HCT116 (cell line): Measurements from ENCODE around the gene HPD. TPM values are rescaled to one million over a fixed set of nuclear protein-coding genes. Genes with fewer than 3 reads are reported as not detected.

Source experiments
- ATAC-seq: fragments of 200-7000 bp; cut with Tn5 transposase; 2 replicates; pipeline ENCODE4 v1.9.1; 2020; ENCODE audit warnings: mild to moderate bottlenecking, moderate library complexity
- BruUV-seq: library from RNA; stranded (reverse); fragments of 400-500 nt; replicated peaks from 2 replicates; lab custom pipeline; 2021; lab: Mats Ljungman, UMichigan
- CTCF ChIA-PET: fragments of 300-600 bp; sonication (Branson Sonifier 250); formaldehyde crosslinking; loops from one replicate; lab custom pipeline; 2021; ENCODE audit warnings: antibody characterized with exemption; lab: Charles Lee
- POLR2A ChIA-PET: fragments of 300-600, 350-600 bp; sonication (Branson Sonifier 250); formaldehyde crosslinking; loops from one replicate; lab custom pipeline; 2021; ENCODE audit warnings: antibody characterized with exemption; lab: Charles Lee
- RAD21 ChIA-PET, 2 experiments: fragments of 300-600 bp; sonication (Branson Sonifier 250); formaldehyde crosslinking; loops; one replicate each; lab custom pipeline; 2023; ENCODE audit warnings: low total read pairs in 2 of 2; ENCODE audit not compliant: uncharacterized antibody in 2 of 2, unreplicated experiment in 2 of 2, low non-redundant PET in 1 of 2; lab: Charles Lee
- DNase-seq: peaks from one replicate; pipeline ENCODE4 v3.0.0-alpha.2; 2010; ENCODE audit warnings: low read depth, low spot score
- H2AFZ ChIP-seq: fragments of 200-600 bp; shearing (Covaris generic), sonication (generic); 2 replicates; pipeline ENCODE4 v1.6.1; 2017; ENCODE audit warnings: low read depth, mixed run types, mixed read lengths, antibody characterized with exemption, low read length; ENCODE audit not compliant: poor library complexity, severe bottlenecking
- H3K27ac ChIP-seq: 2 replicates; pipeline ENCODE4 v1.5.1; 2012; ENCODE audit warnings: low read depth, low read length
- H3K27me3 ChIP-seq: fragments of 200-600 bp; sonication (generic); 2 replicates; pipeline ENCODE4 v1.6.1; 2016; ENCODE audit warnings: mixed run types, low read length, mixed read lengths; ENCODE audit not compliant: insufficient read depth
- H3K36me3 ChIP-seq, 2 experiments: fragments of 200-500 bp in 1 of 2; fragments of 200-600 bp in 1 of 2; sonication (Bioruptor generic) in 1 of 2; sonication (generic) in 1 of 2; 2 replicates each; pipeline versions ENCODE4 v1.5.1 to v1.6.1; 2014 to 2016; ENCODE audit warnings: low read length in 2 of 2, inconsistent platforms in 1 of 2, mixed read lengths in 1 of 2, mixed run types in 1 of 2; ENCODE audit not compliant: insufficient read depth in 2 of 2, control insufficient read depth in 1 of 2
- H3K4me1 ChIP-seq, 2 experiments: fragments of 200-600 bp in 1 of 2; sonication (generic) in 1 of 2; 2 replicates each; pipeline versions ENCODE4 v1.5.1 to v1.6.1; 2012 to 2017; ENCODE audit warnings: low read length in 2 of 2, inconsistent platforms in 1 of 2, mild to moderate bottlenecking in 1 of 2, mixed read lengths in 1 of 2, mixed run types in 1 of 2, moderate library complexity in 1 of 2; ENCODE audit not compliant: insufficient read depth in 2 of 2, control insufficient read depth in 1 of 2
- H3K4me2 ChIP-seq: fragments of 200-600 bp; sonication (generic); 2 replicates; pipeline ENCODE4 v1.6.1; 2017; ENCODE audit warnings: mixed run types, low read length, mixed read lengths
- H3K4me3 ChIP-seq, 2 experiments: fragments of 200-600 bp in 1 of 2; sonication (generic) in 1 of 2; replicated peaks in 1 of 2; 2 replicates each; pipeline ENCODE4 v1.5.1; 2011 to 2016; ENCODE audit warnings: low read length in 2 of 2, control low read depth in 1 of 2, low read depth in 1 of 2, mild to moderate bottlenecking in 1 of 2, mixed read lengths in 1 of 2, mixed run types in 1 of 2
- H3K79me2 ChIP-seq: fragments of 200-600 bp; sonication (generic); 2 replicates; pipeline ENCODE4 v1.6.1; 2017; ENCODE audit warnings: mild to moderate bottlenecking, mixed run types, low read length, moderate library complexity, mixed read lengths; ENCODE audit not compliant: insufficient read depth
- H3K9ac ChIP-seq: fragments of 200-600 bp; sonication (generic); 2 replicates; pipeline ENCODE4 v1.6.1; 2016; ENCODE audit warnings: low read length, mixed read lengths
- H3K9me2 ChIP-seq: fragments of 200-600 bp; sonication (generic), shearing (Covaris generic); 2 replicates; pipeline ENCODE4 v1.6.1; 2017; ENCODE audit warnings: mixed run types, mild to moderate bottlenecking, moderate library complexity; ENCODE audit not compliant: insufficient read depth
- H3K9me3 ChIP-seq, 2 experiments: fragments of 200-500 bp in 1 of 2; fragments of 200-600 bp in 1 of 2; sonication (Bioruptor generic) in 1 of 2; sonication (generic) in 1 of 2; 2 replicates each; pipeline ENCODE4 v1.6.1; 2014 to 2017; ENCODE audit warnings: low read length in 2 of 2, mixed read lengths in 2 of 2, inconsistent platforms in 1 of 2, low read depth in 1 of 2, mild to moderate bottlenecking in 1 of 2, mixed run types in 1 of 2, moderate library complexity in 1 of 2; ENCODE audit not compliant: control insufficient read depth in 1 of 2, insufficient read depth in 1 of 2
- H4K20me1 ChIP-seq: fragments of 200-600 bp; sonication (generic), shearing (Covaris generic); 2 replicates; pipeline ENCODE4 v1.6.1; 2017; ENCODE audit warnings: mixed run types, mild to moderate bottlenecking, moderate library complexity; ENCODE audit not compliant: insufficient read depth
- CBX3 ChIP-seq: IDR thresholded peaks from 2 replicates; pipeline ENCODE4 v1.6.1; 2012; ENCODE audit warnings: low read depth
- CEBPB ChIP-seq: IDR thresholded peaks from 2 replicates; pipeline ENCODE4 v1.6.1; 2012; ENCODE audit warnings: low read depth
- EGR1 ChIP-seq: IDR thresholded peaks from 2 replicates; pipeline ENCODE4 v1.6.1; 2012; ENCODE audit warnings: low read depth
- EZH2 ChIP-seq: fragments of 200-600 bp; sonication (generic); IDR thresholded peaks from 2 replicates; pipeline ENCODE4 v1.6.1; 2017; ENCODE audit warnings: antibody characterized with exemption, mixed run types
- JUND ChIP-seq: IDR thresholded peaks from 2 replicates; pipeline ENCODE4 v1.6.1; 2012
- POLR2A ChIP-seq: IDR thresholded peaks from 2 replicates; pipeline ENCODE4 v1.7.0; 2011; ENCODE audit warnings: borderline replicate concordance; ENCODE audit not compliant: insufficient read depth, insufficient read length; ENCODE audit errors: extremely low read depth
- POLR2AphosphoS5 ChIP-seq: IDR thresholded peaks from 2 replicates; pipeline ENCODE4 v1.6.1; 2011; ENCODE audit warnings: mild to moderate bottlenecking, low read depth, low read length, moderate library complexity
- SP1 ChIP-seq: IDR thresholded peaks from 2 replicates; pipeline ENCODE4 v1.6.1; 2012; ENCODE audit warnings: low read depth
- SRF ChIP-seq: IDR thresholded peaks from 2 replicates; pipeline ENCODE4 v1.6.1; 2012; ENCODE audit warnings: low read depth
- TCF7L2 ChIP-seq: IDR thresholded peaks from 2 replicates; pipeline ENCODE4 v1.7.0; 2011; ENCODE audit warnings: borderline replicate concordance, inconsistent platforms; ENCODE audit not compliant: insufficient read depth, insufficient read length; ENCODE audit errors: extremely low read depth
- YY1 ChIP-seq: IDR thresholded peaks from 2 replicates; pipeline ENCODE4 v1.6.1; 2011; ENCODE audit warnings: low read length, low read depth, moderate library complexity, mild to moderate bottlenecking; ENCODE audit not compliant: insufficient replicate concordance; ENCODE audit errors: extremely low read depth
- ZFX ChIP-seq: fragments of 450-650 bp; IDR thresholded peaks from 2 replicates; pipeline ENCODE4 v1.6.1; 2017
- ZNF274 ChIP-seq: fragments of 200-500 bp; sonication (Bioruptor generic); IDR thresholded peaks from 2 replicates; pipeline ENCODE4 v1.6.1; 2014; ENCODE audit warnings: mild to moderate bottlenecking, low read depth, low read length, inconsistent platforms
- intact Hi-C: fragments of 100-400 bp; cut with micrococcal nuclease; formaldehyde crosslinking; loops from 2 replicates; pipeline ENCODE4 v1.10.0; 2022
- total RNA-seq: library from RNA; stranded (reverse); gene quantifications from one replicate; pipeline ENCODE4 v1.2.1, GENCODE V29; 2021; ENCODE audit not compliant: unreplicated experiment
- TF ChIP-seq, protein P1 (sequence below), 3 experiments: fragments of 200-600 bp in 1 of 3; sonication (generic) in 1 of 3; IDR thresholded peaks in 2 of 3; conservative IDR thresholded peaks in 1 of 3; 2 replicates each; pipeline ENCODE4 v1.5.1; 2012 to 2017; ENCODE audit warnings: low read depth in 2 of 3, low read length in 2 of 3, antibody characterized with exemption in 1 of 3, borderline replicate concordance in 1 of 3, control low read depth in 1 of 3, mild to moderate bottlenecking in 1 of 3, mixed read lengths in 1 of 3, mixed run types in 1 of 3, moderate library complexity in 1 of 3; ENCODE audit not compliant: insufficient read depth in 1 of 3
- TF ChIP-seq, protein P2 (sequence below): IDR thresholded peaks from 2 replicates; pipeline ENCODE4 v1.6.1; 2011; ENCODE audit warnings: mild to moderate bottlenecking, low read length, moderate library complexity; ENCODE audit not compliant: insufficient replicate concordance; ENCODE audit errors: extremely low read depth
- TF ChIP-seq, protein P3 (sequence below): IDR thresholded peaks from 2 replicates; pipeline ENCODE4 v1.6.1; 2012; ENCODE audit warnings: low read depth
- TF ChIP-seq, protein P4 (sequence below): IDR thresholded peaks from 2 replicates; pipeline ENCODE4 v1.6.1; 2012
- TF ChIP-seq, protein P5 (sequence below): IDR thresholded peaks from 2 replicates; pipeline ENCODE4 v1.6.1; 2012

Gene HPD
- total RNA-seq, 1 experiment from 2014 or later: 1.1 TPM

DNA sequence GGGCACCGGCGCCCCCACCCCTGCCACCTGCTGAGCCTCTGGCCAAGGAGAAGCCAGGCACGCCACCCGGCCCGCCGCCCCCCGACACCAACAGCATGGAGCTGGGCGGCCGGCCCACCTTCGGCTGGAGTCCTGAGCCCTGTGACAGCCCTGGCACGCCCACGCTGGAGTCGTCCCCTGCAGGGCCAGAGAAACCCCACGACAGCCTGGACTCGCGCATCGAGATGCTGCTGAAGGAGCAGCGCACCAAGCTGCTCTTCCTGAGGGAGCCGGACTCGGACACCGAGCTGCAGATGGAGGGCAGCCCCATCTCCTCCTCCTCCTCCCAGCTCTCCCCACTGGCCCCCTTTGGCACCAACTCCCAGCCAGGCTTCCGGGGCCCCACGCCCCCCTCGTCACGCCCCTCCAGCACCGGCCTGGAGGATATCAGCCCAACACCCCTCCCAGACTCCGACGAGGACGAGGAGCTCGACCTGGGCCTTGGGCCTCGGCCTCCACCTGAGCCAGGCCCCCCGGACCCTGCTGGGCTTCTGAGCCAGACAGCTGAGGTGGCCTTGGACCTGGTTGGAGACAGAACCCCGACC lies 48.3 kb downstream of the HPD start:
- no TSS peak for BruUV-seq
- Histone ChIP-seq H3K9me2 (no peaks in the 10 kb centered on the region), H3K9ac (no peak overlapping the region), H3K27me3 (no peaks in the 10 kb centered on the region), H3K27ac (peak overlapping the region; percentile 45; the same call in 1 of the 2 replicates), H4K20me1 (no peaks in the 10 kb centered on the region), H3K79me2 (peaks cover 86% of the 10 kb centered on the region), H3K36me3 (peaks cover 20 to 37% of the 10 kb centered on the region in 2 experiments; a peak in 3 of 4 replicates), H2AFZ (no peak overlapping the region), H3K9me3 (no peaks in the 10 kb centered on the region), H3K4me1 (peaks cover 11 to 40% of the 10 kb centered on the region in 2 experiments), H3K4me3 (no peak overlapping the region), H3K4me2 (no peak overlapping the region)
- ATAC-seq (no peak), DNase-seq (no peak)
- POLR2A ChIA-PET: interaction anchor here (0.6 to 3.5 kb wide), 2 partner anchors 15 to 25 kb away, joined by 3 to 26 read pairs; partner anchors contain the start of gene RHOF
- CTCF ChIA-PET: interaction anchor here (0.6 to 3.3 kb wide), 3 partner anchors 8 to 494 kb away, joined by 4 to 149 read pairs (median 26); partner anchors contain the start of genes RHOF and SETD1B
- intact Hi-C loops: no loop called here
- RAD21 ChIA-PET: interaction anchor here in 1 of 2 experiments (0.9 kb wide), 1 partner anchor 25 kb away, joined by 3 read pairs; no protein-coding TSS in a partner anchor
- TF ChIP-seq POLR2A: no peak
- TF ChIP-seq CBX3: no peak
- TF ChIP-seq EZH2: no peak
- TF ChIP-seq, protein P1, sequence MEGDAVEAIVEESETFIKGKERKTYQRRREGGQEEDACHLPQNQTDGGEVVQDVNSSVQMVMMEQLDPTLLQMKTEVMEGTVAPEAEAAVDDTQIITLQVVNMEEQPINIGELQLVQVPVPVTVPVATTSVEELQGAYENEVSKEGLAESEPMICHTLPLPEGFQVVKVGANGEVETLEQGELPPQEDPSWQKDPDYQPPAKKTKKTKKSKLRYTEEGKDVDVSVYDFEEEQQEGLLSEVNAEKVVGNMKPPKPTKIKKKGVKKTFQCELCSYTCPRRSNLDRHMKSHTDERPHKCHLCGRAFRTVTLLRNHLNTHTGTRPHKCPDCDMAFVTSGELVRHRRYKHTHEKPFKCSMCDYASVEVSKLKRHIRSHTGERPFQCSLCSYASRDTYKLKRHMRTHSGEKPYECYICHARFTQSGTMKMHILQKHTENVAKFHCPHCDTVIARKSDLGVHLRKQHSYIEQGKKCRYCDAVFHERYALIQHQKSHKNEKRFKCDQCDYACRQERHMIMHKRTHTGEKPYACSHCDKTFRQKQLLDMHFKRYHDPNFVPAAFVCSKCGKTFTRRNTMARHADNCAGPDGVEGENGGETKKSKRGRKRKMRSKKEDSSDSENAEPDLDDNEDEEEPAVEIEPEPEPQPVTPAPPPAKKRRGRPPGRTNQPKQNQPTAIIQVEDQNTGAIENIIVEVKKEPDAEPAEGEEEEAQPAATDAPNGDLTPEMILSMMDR (IDR thresholded peaks at IDR 0.05 in 2 of 3, conservative IDR thresholded peaks at IDR 0.05 in 1 of 3; ENCODE audit: borderline replicate concordance in 1 of 3, insufficient read depth in 1 of 3, low read depth in 2 of 3, low read length in 2 of 3): no peak
- TF ChIP-seq, protein P2, sequence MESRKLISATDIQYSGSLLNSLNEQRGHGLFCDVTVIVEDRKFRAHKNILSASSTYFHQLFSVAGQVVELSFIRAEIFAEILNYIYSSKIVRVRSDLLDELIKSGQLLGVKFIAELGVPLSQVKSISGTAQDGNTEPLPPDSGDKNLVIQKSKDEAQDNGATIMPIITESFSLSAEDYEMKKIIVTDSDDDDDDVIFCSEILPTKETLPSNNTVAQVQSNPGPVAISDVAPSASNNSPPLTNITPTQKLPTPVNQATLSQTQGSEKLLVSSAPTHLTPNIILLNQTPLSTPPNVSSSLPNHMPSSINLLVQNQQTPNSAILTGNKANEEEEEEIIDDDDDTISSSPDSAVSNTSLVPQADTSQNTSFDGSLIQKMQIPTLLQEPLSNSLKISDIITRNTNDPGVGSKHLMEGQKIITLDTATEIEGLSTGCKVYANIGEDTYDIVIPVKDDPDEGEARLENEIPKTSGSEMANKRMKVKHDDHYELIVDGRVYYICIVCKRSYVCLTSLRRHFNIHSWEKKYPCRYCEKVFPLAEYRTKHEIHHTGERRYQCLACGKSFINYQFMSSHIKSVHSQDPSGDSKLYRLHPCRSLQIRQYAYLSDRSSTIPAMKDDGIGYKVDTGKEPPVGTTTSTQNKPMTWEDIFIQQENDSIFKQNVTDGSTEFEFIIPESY: no peak
- TF ChIP-seq ZNF274: no peak
- no peak for TF ChIP-seq EGR1
- no peak for TF ChIP-seq SRF
- TF ChIP-seq SP1: no peak
- TF ChIP-seq YY1: no peak
- TF ChIP-seq, protein P3, sequence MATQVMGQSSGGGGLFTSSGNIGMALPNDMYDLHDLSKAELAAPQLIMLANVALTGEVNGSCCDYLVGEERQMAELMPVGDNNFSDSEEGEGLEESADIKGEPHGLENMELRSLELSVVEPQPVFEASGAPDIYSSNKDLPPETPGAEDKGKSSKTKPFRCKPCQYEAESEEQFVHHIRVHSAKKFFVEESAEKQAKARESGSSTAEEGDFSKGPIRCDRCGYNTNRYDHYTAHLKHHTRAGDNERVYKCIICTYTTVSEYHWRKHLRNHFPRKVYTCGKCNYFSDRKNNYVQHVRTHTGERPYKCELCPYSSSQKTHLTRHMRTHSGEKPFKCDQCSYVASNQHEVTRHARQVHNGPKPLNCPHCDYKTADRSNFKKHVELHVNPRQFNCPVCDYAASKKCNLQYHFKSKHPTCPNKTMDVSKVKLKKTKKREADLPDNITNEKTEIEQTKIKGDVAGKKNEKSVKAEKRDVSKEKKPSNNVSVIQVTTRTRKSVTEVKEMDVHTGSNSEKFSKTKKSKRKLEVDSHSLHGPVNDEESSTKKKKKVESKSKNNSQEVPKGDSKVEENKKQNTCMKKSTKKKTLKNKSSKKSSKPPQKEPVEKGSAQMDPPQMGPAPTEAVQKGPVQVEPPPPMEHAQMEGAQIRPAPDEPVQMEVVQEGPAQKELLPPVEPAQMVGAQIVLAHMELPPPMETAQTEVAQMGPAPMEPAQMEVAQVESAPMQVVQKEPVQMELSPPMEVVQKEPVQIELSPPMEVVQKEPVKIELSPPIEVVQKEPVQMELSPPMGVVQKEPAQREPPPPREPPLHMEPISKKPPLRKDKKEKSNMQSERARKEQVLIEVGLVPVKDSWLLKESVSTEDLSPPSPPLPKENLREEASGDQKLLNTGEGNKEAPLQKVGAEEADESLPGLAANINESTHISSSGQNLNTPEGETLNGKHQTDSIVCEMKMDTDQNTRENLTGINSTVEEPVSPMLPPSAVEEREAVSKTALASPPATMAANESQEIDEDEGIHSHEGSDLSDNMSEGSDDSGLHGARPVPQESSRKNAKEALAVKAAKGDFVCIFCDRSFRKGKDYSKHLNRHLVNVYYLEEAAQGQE: no peak
- TF ChIP-seq, protein P4, sequence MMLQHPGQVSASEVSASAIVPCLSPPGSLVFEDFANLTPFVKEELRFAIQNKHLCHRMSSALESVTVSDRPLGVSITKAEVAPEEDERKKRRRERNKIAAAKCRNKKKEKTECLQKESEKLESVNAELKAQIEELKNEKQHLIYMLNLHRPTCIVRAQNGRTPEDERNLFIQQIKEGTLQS: no peak
- TF ChIP-seq, protein P5, sequence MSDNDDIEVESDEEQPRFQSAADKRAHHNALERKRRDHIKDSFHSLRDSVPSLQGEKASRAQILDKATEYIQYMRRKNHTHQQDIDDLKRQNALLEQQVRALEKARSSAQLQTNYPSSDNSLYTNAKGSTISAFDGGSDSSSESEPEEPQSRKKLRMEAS: no peak
- TF ChIP-seq JUND: no peak
- TF ChIP-seq ZFX: no peak
- no peak for TF ChIP-seq POLR2AphosphoS5
- no peak for TF ChIP-seq CEBPB
- TF ChIP-seq TCF7L2: no peak
- TF ChIP-seq, all 23 proteins: peak for 0
